Coronary artery (tissue), 2 donors: Measurements from ENCODE around the gene CFAP77.

ENCODE experiments used
- DNase-seq: peaks from one replicate; pipeline ENCODE4 v3.0.0-alpha.2; 2017; ENCODE audit warnings: low spot score
- H3K27ac ChIP-seq, 2 donors: fragments of 200-600 bp; sonication (generic); one replicate each; pipeline ENCODE4 v1.5.1; 2016 to 2019
- H3K4me3 ChIP-seq: fragments of 200-600 bp; sonication (generic); 2 replicates; pipeline ENCODE4 v1.5.1; 2016; ENCODE audit warnings: mild to moderate bottlenecking, moderate library complexity
- TF ChIP-seq, protein P1 (sequence below): fragments of 200-600 bp; sonication (generic); IDR thresholded peaks from one replicate; pipeline ENCODE4 v1.5.1; 2019; ENCODE audit warnings: antibody characterized with exemption

Gene CFAP77

DNA sequence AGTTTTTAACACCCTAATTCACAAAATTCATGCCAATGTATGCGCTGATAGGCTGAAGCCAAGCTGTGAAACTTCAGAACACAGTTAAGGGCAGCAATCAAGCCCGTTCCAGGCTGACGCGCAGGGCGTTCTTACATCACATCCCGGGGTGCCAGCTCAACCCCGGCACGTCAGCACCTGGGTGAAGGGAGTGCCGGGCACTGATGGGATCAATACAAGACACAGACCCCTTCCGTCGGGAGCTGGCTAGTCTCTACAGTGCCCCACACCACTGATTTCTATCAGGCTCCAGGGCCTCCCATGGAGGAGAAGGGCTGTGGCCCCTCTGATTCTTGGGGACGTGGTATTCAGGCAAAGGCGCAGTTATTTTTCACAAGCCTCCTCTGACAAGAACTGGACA, 184.4 kb downstream of the CFAP77 start:
- no peak for DNase-seq
- TF ChIP-seq, protein P1, sequence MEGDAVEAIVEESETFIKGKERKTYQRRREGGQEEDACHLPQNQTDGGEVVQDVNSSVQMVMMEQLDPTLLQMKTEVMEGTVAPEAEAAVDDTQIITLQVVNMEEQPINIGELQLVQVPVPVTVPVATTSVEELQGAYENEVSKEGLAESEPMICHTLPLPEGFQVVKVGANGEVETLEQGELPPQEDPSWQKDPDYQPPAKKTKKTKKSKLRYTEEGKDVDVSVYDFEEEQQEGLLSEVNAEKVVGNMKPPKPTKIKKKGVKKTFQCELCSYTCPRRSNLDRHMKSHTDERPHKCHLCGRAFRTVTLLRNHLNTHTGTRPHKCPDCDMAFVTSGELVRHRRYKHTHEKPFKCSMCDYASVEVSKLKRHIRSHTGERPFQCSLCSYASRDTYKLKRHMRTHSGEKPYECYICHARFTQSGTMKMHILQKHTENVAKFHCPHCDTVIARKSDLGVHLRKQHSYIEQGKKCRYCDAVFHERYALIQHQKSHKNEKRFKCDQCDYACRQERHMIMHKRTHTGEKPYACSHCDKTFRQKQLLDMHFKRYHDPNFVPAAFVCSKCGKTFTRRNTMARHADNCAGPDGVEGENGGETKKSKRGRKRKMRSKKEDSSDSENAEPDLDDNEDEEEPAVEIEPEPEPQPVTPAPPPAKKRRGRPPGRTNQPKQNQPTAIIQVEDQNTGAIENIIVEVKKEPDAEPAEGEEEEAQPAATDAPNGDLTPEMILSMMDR = no peak

DNA sequence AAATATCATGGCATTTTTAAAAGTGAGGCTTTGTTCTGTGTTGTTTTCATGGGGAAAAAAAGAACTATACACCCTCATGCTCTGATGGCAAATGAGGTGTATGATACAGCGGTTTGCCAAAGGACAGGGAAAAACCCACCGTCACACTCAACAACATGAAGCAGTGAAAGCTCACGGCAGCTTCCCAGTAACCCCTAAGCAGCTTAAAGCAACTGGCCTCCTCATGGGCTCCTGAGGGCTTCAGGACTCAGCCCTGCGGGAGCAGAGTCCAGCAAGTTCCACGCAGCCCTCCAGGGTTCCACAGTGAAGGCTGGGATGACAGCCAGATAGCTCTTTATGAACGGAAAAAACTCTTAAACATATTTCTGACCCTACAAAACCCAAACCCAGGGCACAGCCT, 185.3 kb downstream of the CFAP77 start:
- Histone ChIP-seq H3K27ac (no peak overlapping the region), H3K4me3 (no peak overlapping the region)
- DNase-seq = no peak
- TF ChIP-seq, protein P1 = no peak

More for the DNA sequence above, 184.4 kb downstream of the CFAP77 start:
- Histone ChIP-seq H3K4me3 (no peak overlapping the region), H3K27ac (no peak overlapping the region)

DNA sequence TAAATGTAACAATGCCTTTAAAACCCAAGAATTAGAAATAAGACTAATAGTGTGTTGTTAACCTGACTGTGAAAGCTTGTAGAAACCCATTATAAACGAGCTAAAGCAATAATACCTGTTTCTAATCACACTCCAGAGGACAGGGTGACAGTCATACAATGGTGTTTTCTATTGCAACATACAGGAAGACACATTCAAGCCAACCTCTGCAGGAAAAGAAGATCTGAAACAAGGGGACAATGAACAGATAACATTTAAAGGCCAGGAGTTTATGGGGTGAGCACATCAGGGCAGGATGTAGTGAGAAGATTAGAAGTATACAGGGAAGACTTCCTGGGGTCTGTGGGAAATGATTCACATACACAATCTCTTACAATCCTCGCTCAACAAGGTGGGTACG, 186.2 kb downstream of the CFAP77 start:
- no peak for DNase-seq
- Histone ChIP-seq H3K27ac (no peak overlapping the region), H3K4me3 (no peak overlapping the region)
- TF ChIP-seq, protein P1 = no peak

DNA sequence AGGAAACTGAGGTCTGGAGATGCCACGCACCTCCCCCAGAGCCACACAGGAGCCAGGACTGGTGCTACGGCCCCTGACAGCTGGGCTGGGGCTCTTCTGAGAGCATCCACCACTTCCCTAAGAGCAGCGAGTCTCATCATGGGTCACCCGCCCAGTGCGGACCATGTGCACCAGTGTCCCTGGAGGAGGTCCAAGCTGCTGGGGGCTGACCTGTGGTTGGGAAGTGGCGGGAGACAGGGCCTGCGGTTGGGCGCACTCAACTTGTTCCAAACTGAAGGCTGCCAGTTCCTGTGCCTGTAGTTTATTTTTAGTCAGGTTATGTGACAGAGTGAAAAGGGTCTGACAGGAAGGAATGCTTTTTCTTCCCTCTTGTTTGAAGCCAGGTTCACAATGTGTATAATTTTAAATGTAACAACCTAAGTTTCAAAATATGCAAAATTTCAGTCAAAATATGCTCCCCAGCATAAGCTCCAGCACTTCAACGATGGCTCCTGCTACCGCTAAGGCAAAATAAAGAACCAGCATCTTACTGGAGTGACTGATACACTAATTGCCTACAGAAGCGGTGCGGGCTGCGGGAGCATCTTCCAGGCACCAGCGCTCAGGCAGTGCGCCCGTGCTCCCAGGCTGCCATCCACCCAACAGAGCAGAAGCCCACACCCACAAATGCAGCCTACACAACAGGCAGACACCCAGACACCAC, 187.2 kb downstream of the CFAP77 start:
- no peak overlapping the region for H3K4me3 ChIP-seq
- no peak for DNase-seq
- TF ChIP-seq, protein P1 = no peak
- no peak overlapping the region for H3K27ac ChIP-seq

DNA sequence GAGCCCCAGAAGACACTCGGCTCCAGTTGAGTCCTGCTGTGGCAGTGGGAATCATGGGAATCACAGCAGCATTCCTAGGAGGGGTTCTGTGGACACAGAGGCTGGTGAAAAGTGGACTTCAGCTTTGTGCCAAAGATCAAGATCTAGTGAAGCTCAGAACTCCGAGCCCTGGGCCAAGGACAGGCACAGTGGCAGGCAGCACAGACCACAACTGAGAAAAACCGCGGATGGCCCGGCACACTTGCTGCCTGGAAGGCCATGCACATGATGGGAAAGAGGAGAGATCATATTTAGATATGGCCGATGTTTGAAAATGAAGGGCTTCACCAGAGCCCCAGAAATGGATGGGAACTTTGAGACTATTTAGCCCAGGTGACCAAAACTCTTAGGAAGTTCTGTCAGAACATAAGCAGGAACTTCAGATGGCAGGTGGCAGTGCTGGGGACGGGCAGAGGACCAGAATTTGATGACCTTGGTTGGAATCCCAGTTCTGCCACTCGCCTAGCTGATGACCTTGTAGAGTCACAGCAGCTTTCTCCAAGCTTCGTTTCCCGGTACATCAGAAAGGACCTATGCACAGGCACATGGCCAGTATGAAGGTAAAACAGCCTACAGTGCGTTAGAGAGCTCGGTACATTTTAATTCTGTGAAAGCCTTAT, 190.4 kb downstream of the CFAP77 start:
- TF ChIP-seq, protein P1 = no peak
- no peak for DNase-seq
- no peak overlapping the region for H3K4me3 ChIP-seq
- no peak overlapping the region for H3K27ac ChIP-seq

DNA sequence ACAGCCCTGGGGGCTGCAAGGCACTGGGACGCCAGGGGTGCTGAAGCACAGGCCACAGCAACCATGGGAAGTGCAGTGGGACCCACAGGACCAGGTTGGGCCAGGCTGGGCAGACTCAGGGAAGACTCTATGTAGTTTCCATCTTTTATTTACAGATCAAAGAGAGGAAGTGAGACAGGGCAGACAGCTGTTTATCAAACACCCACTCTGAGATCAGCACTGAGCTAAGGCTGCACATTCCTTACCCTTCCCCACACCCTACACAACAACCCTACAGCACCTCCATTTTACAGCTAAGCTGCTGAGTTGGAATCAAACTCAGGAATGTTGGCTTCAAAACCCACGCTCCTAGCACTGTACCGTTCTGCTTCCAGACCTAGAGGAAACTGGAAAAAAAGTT, 192.2 kb downstream of the CFAP77 start:
- no peak for DNase-seq
- TF ChIP-seq, protein P1 = no peak
- Histone ChIP-seq H3K4me3 (no peak overlapping the region), H3K27ac (no peak overlapping the region)

DNA sequence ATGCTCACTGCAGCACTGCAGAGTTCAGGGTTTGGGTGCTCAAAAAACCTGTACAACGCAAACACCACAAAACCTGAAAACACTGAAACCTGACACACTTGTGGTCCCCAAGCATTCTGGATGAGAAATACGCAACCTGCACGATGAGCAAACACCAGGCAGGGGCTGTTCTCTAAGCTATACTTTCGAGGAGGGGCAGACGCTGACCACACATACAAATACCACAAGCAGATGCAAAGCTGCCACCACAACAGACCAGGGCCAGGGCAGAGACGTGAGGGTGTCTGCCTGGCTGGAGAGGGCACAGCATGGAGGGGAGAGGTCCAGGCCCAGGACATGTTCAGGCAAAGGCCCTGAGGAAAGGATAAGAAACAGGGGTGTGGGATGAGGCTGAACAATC, 195.4 kb downstream of the CFAP77 start:
- TF ChIP-seq, protein P1 = no peak
- no peak for DNase-seq
- no peak overlapping the region for H3K27ac ChIP-seq
- H3K4me3 ChIP-seq = no peak overlapping the region
